WTC11 (cell line): ENCODE results near the gene ZNF684.

ENCODE experiments used
- CTCF ChIP-seq: fragments of 200-600 bp; IDR thresholded peaks from 2 replicates; pipeline ENCODE4 v1.8.0; 2022; ENCODE audit warnings: antibody characterized with exemption
- ETV6 ChIP-seq: sonication (generic); formaldehyde crosslinking; IDR thresholded peaks from 2 replicates; pipeline ENCODE4 v1.8.1; 2022; ENCODE audit warnings: mild to moderate bottlenecking, missing genetic modification reagents
- MYBL2 ChIP-seq: sonication (generic); formaldehyde crosslinking; IDR thresholded peaks from 2 replicates; pipeline ENCODE4 v1.8.1; 2023; ENCODE audit warnings: mild to moderate bottlenecking, moderate library complexity, missing genetic modification reagents
- NR1H2 ChIP-seq: sonication (generic); formaldehyde crosslinking; IDR thresholded peaks from 2 replicates; pipeline ENCODE4 v1.9.0; 2021; ENCODE audit warnings: mild to moderate bottlenecking, moderate library complexity, missing genetic modification reagents
- NR3C1 ChIP-seq: sonication (generic); formaldehyde crosslinking; conservative IDR thresholded peaks from 2 replicates; pipeline ENCODE4 v1.8.1; 2023; ENCODE audit warnings: low read depth, mild to moderate bottlenecking, missing genetic modification reagents

- TF ChIP-seq NR3C1 (CRISPR knock-in tag), result no peak
- no peak for TF ChIP-seq ETV6
- no peak for TF ChIP-seq NR1H2 (CRISPR knock-in tag)
- TF ChIP-seq CTCF, result no peak
- no peak for TF ChIP-seq MYBL2
These were observed 11.9 kb upstream of the ZNF684 start for GRCh38 chr1:40519517-40519916.
